Stomach smooth muscle (tissue), 2 donors: ENCODE results near the gene TP73.

Experiments used
- H3K27ac ChIP-seq: one replicate; pipeline ENCODE4 v1.7.0; 2013; ENCODE audit warnings: mild to moderate bottlenecking, low read length, inconsistent platforms
- H3K27me3 ChIP-seq, 2 donors: one replicate each; pipeline ENCODE4 v1.7.0; 2013; ENCODE audit warnings: low read length in 2 of 2; ENCODE audit not compliant: insufficient read depth in 2 of 2, control insufficient read depth in 1 of 2
- H3K36me3 ChIP-seq, 2 donors: one replicate each; pipeline ENCODE4 v1.7.0; 2013; ENCODE audit warnings: low read length in 2 of 2; ENCODE audit not compliant: control insufficient read depth in 2 of 2, insufficient read depth in 2 of 2
- H3K4me1 ChIP-seq: one replicate; pipeline ENCODE4 v1.7.0; 2013; ENCODE audit warnings: low read length; ENCODE audit not compliant: control insufficient read depth, insufficient read depth
- H3K4me3 ChIP-seq, 2 donors: one replicate each; pipeline ENCODE4 v1.7.0; 2013; ENCODE audit warnings: low read length in 2 of 2
- H3K9ac ChIP-seq, 2 donors: one replicate each; pipeline ENCODE4 v1.7.0; 2013; ENCODE audit warnings: low read length in 2 of 2, mild to moderate bottlenecking in 1 of 2
- H3K9me3 ChIP-seq, 2 donors: one replicate each; pipeline ENCODE4 v1.7.0; 2013; ENCODE audit warnings: low read length in 2 of 2; ENCODE audit not compliant: control insufficient read depth in 2 of 2
- donor health status: healthy.
- donor health status: Pancreatic carcinoma.

The TP73 gene

DNA sequence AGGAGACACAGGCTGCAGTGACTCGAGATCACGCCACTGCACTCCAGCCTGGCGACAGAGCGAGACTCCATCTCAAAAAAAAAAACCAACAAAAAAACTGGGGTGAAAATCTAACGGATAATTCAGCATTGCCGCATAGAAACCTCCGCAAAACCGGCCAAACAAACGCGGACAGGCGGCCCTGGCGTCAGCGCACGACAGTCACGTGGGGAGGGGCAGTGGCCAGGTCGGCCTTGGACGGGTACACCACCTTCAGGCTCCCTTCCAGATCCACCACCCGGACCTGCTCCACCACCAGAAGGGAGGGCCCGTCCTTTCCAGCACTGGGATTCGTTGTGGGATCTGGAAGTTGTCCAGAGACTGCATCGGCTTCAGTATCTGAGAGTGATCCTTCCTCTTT lies 128.6 kb downstream of the TP73 start:
- Histone ChIP-seq H3K4me3 (no peak overlapping the region), H3K9me3 (no peaks in the 10 kb centered on the region), H3K27me3 (no peaks in the 10 kb centered on the region), H3K9ac (no peak overlapping the region), H3K36me3 (peaks cover 46 to 57% of the 10 kb centered on the region in 2 donors), H3K4me1 (peaks cover under 1% of the 10 kb centered on the region), H3K27ac (no peak overlapping the region)

DNA sequence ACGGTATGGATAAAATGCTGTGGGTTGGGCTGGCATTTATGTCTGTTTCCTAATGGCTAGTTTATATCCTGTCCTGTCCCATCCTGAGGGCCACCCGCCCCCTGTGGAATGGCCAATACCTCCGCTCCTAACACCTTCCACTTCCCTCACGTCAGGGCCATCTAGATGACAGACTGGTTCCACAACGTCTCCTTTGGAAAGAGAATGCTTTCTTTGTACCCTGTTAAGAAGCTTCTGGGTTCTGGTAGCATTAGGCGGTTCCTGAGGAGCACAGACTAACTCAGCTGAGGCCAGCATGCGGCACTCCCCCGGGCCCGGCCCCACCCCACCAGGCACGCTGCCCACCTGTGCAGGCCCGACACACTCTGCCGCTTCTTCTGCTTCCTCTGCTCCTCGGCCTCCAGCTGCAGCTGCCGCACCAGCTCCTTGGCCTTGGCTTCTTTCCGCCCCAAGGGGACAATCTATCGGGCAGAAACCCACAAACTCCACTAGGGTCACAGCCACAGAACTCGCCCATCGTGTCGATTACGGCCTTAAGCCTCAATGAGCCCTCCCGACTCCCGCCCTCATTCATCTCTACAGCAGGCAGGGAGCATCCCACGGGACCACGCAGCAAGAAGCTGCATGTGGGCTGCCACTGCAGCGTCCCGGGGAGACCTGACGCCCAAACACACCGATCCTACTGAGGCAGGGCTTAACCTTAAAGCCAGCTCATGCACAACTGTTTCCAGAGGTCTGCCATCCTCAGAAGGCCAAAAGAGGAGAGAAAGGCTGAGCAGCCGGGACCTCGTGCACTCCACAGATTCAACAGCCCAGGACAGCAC lies 131.5 kb downstream of the TP73 start:
- Histone ChIP-seq H3K4me1 (no peaks in the 10 kb centered on the region), H3K27ac (no peak overlapping the region), H3K4me3 (no peak overlapping the region), H3K9ac (no peak overlapping the region), H3K9me3 (no peaks in the 10 kb centered on the region), H3K36me3 (peaks cover 61 to 75% of the 10 kb centered on the region in 2 donors), H3K27me3 (no peaks in the 10 kb centered on the region)

DNA sequence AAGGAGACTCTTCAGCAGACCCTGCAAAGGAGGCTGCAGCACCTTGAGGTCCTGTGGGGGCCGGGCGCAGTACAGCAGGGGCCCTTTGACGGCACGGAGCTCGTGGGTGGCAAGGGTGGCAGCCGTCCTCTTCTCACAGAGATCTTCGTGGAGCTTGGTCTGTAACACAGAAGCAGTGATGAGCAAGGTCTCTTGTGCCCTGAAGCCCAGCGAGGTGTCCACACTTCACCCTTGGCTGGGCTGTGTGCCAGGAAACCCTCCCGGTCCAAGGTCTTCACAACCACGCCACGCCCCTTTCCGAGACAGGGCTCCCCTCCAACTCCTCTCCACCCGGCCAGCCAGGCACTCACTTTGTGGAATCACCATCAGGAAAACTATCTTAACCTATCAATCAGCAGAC lies 132.7 kb downstream of the TP73 start:
- no peak overlapping the region for H3K9ac ChIP-seq
- H3K4me3 ChIP-seq, result no peak overlapping the region
- H3K36me3 ChIP-seq, result peaks cover 49 to 64% of the 10 kb centered on the region in 2 donors

DNA sequence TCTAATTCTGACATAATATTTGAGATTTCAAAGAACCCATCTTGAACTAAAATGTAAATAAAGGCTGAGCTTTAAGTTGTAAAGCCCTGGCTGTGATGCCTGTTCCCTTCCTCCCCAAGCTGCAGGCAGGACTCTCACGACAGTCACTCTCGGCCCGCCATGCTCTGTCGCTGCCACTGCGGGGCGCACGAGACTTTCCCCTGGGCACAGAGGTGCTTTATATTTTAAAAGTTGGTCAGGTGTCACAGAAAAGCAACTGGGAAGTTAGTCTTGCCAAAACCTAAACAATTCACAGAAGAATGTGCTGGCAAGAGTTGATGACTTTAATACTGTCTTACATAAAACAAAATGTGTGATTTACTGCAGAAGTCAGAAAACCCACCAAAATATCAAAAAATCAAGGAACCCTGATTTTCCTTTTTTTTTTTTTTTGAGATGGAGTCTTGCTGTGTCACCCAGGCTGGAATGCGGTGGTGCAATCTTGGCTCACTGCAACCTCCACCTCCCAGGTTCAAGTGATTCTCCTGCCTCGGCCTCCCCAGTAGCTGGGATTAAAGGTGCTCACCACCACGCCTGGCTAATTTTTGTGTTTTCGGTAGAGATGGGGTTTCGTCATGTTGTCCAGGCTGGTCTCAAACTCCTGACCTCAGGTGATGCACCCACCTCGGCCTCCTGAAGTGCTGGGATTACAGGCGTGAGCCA lies 133.3 kb downstream of the TP73 start:
- H3K36me3 ChIP-seq, result peaks cover 49 to 59% of the 10 kb centered on the region in 2 donors
- H3K4me3 ChIP-seq, result no peak overlapping the region
- H3K27ac ChIP-seq, result no peak overlapping the region
- no peaks in the 10 kb centered on the region for H3K27me3 ChIP-seq
- peaks cover 3% of the 10 kb centered on the region for H3K4me1 ChIP-seq
- H3K9me3 ChIP-seq, result no peaks in the 10 kb centered on the region
- H3K9ac ChIP-seq, result no peak overlapping the region

More for the DNA sequence above, 132.7 kb downstream of the TP73 start:
- no peaks in the 10 kb centered on the region for H3K27me3 ChIP-seq
- no peaks in the 10 kb centered on the region for H3K9me3 ChIP-seq
- H3K4me1 ChIP-seq, result no peaks in the 10 kb centered on the region
- no peak overlapping the region for H3K27ac ChIP-seq
